ENCODE data around the gene CYP26A1.
"Not testable (repeated sequence)": the region's sequence is repeated elsewhere in the genome, so short reads cannot be mapped to it uniquely, and the experiment has no call there.

The CYP26A1 gene

GRCh38 chr10:93080350-93081046 lies 6.8 kb downstream of the CYP26A1 start:
- DNase-seq, result peak; percentile 31 to 43

DNA sequence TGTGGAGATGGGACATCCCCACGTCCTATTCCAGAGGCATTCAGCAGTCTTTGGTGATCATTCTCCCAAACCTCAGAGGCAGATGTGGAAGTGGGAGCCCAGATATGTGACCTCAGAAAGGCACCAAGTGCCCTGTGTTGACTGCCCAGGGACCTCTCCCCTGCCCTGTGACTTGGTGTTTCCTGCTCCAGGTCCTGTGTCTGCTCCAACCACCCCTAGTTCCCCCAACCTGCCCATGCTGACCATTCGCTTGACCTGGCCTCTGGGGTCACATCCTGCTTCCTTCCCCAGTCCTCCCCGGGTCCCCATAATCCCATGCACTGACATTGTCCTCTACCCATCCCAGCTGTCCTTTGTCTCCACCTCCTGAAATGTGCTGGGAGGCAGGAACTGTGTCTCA lies 7.6 kb downstream of the CYP26A1 start:
- DNase-seq, result no peak

GRCh38 chr10:93081834-93082233 lies 8.1 kb downstream of the CYP26A1 start:
- DNase-seq, result no peak

- no peak for DNase-seq
Measured at GRCh38 chr10:93083743-93084539, 10.2 kb downstream of the CYP26A1 start.

DNA sequence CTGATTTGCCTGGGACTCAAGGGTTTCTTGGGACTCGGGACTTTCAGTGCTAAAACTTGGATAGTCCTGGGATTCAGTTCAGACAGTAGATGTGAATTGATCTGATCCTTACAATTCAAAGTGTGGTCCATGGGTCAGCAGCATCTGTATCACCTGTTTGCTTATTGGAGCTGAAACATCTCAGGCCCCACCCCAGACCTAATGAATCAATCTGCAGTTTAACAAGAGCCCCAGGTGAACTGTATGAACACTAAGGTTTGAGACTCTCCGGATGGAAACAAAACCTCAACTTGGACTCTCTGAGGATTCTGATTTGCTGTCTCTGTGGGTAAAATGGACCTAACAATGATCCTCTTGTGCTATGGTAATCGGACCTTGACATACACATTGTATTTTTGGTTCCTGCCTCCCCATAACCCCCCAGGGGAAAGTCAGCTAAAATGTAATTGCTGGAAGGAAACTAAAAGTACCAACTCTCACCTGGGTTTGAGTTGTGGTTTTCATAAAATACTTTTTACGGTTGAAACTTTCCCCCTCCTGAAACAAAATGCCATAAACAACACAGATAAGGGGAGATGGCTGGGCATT lies 11.7 kb downstream of the CYP26A1 start:
- DNase-seq, result no peak

- DNase-seq, result no peak
Measured at GRCh38 chr10:93086289-93086688, 12.6 kb downstream of the CYP26A1 start.

- DNase-seq, result no peak
Measured at GRCh38 chr10:93087846-93088245, 14.2 kb downstream of the CYP26A1 start.

GRCh38 chr10:93088466-93088865 lies 14.8 kb downstream of the CYP26A1 start:
- no peak for DNase-seq

GRCh38 chr10:93090619-93091018 lies 16.9 kb downstream of the CYP26A1 start:
- DNase-seq, result no peak

- peak; percentile 33 to 37 for DNase-seq
Measured at GRCh38 chr10:93091960-93092359, 18.3 kb downstream of the CYP26A1 start.

GRCh38 chr10:93095225-93095624 lies 21.5 kb downstream of the CYP26A1 start:
- no peak for DNase-seq

DNA sequence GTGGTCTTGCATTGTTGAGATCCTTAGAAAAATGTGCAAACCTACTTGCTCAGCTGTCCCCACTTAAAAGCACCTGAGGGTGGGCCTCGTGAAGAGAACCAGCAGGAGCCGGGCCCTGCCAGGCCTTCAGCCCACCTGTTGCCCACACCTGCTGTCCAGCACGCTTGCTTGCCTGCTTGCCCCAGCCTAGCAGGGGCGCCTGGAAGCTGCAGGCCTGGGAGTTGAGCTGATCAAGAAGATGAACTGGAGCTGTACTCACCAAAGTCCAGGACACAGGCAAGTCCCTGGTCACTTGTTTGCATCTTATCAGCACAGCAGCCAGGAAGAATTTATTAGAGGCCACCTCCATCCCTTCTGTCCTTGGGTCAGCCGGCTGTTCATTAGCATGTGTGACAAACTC lies 23.2 kb downstream of the CYP26A1 start:
- no peak for DNase-seq

DNA sequence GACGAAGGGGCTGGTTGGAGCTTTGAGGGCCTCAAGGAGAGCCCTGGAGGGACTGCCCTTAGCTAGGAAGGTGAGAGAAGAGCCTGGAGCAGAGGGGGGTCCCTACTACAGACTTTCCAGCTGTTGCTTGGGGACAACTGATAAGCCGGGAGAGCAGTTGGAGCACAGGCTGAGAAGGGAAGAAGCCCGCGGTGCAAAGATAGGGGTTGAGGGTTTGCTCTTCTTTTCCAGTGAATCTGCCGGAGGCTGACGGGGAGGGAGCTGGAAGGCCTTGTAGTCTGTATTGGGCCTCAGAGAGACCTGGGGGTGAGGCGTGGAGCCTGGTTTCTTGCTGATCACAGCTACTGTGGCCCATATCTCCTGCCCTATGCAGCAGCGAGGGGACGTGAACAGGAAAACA lies 23.7 kb downstream of the CYP26A1 start:
- DNase-seq, result no peak

DNA sequence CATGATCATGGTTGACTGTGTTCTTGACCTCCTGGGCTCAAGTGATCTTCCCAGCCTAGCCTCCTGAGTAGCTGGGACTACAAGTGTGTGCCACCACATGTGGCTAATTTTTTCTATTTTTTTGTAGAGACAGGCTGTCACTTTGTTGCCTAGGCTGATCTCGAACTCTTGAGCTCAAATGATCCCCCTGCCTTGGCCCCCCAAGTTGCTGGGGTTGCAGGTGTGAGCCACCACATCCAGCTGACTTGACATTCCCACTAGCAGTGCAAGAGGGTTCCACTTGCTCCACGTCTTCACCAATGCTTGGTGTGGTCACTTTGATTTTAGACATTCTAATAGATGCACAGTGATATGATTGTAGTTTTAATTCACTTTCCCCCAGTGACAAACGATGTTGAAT lies 25.1 kb downstream of the CYP26A1 start:
- no peak for DNase-seq

DNA sequence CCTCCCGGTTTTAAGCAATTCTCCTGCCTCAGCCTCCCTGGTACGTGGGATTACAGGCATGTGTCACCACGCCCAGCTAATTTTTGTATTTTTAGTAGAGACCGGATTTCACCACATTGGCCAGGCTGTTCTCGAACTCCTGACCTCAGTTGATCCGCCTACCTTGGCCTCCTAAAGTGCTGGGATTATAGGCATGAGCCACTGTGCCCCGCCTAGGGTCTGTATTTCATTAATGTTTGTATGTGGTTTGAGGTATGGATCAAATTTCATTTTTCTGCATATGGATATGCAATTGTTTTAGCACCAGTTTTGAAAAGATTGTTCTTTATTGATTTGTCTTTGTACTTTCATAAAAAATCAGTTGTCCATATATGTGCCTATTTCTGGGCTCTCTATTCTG lies 26.0 kb downstream of the CYP26A1 start:
- DNase-seq, result no peak

DNA sequence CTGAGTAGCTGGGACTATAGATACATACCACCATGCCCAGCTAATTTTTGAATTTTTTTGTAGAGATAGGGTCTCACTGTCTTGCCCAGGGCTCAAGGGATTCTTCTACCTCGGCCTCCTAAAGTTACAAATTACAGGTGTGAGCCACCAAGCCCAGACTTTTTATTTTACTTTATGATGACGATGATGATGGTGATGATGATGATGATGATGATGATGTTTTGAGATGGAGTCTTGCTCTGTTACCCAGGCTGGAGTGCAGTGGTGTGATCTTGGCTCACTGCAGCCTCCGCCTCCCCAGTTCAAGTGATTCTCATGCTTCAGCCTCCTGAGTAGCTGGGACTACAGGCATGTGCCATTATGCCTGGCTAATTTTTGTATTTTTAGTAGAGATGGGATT lies 27.5 kb downstream of the CYP26A1 start:
- DNase-seq, result not testable (repeated sequence)

DNA sequence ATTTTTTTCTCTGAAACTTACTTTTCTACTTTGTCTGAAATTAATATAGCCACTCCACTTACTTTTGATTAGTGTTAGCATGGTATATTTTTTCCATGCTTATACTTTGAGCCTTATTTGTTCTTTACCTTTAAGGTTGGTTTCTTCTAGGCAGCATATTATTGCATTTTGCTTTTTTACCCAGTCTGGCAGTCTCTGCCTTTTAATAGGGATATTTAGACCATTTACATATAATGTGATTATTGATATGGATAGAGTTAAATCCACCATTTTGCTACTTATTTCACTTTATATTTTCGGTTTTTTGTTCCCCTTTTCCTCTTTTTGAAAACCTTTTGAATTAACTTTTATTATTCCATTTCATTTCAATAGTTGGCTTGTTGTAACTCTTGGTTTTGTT lies 30.3 kb downstream of the CYP26A1 start:
- no peak for DNase-seq

- no peak for DNase-seq
Measured at GRCh38 chr10:93106631-93107072, 33.0 kb downstream of the CYP26A1 start.

GRCh38 chr10:93110472-93111146 lies 36.9 kb downstream of the CYP26A1 start:
- no peak for DNase-seq

- no peak for DNase-seq
Measured at GRCh38 chr10:93113042-93113441, 39.3 kb downstream of the CYP26A1 start.

GRCh38 chr10:93115661-93116383 lies 42.1 kb downstream of the CYP26A1 start:
- peak; percentile 47 to 54 for DNase-seq

DNA sequence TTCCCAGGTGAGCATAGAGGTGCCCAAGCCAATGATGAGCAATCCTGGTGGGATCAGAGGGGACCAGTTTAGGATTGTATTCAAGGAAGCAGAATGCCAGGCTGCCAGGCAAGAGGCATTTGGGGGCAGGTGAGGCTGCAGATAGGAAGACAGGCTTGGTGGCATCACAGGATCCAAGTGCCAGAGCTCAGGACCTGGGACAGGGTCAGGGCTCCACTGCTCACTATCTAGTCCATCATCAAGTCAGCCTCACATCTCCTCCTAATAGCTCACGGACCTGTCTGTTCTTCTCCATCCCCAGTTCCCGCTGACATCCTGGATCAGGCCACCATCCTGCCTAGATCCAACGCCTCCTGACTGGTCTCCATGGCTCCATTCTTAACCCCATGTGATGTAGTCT lies 47.6 kb downstream of the CYP26A1 start:
- DNase-seq, result no peak

GRCh38 chr10:93123766-93124165 lies 50.1 kb downstream of the CYP26A1 start:
- DNase-seq, result no peak
